ENCODE measurements around the gene DOCK9.

Gene DOCK9

DNA sequence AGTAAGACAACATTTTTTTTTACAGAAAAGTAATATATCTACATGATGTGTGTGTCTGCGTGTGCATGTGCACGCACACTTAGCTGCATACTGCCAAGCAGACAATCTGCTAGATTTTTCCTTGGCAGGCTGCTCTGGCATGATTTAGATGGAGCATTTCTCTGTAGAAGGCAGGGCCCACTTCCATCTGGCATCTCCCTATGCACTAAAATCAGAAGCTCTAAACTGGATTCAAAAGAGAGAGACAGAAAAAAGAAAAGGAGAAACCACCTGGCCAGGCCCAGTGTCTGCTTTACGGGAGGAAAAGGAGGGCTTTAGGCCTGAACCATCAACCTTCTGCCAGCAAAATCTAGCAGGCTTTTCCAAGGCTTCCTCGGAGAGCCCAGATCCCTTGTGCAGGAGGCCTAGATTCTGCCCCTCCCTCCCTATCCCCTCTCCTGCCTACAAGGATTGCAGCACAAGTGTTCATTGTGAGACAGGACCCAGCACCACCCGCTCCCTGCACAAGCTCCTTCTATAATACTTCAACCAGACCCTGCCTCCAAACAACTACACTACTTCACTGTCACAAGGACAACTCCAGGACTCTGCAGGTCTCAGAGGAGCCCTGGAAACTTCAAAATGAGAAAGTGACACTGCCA is 99.3 kb downstream of the DOCK9 start:
- DNase-seq = no peak

DNA sequence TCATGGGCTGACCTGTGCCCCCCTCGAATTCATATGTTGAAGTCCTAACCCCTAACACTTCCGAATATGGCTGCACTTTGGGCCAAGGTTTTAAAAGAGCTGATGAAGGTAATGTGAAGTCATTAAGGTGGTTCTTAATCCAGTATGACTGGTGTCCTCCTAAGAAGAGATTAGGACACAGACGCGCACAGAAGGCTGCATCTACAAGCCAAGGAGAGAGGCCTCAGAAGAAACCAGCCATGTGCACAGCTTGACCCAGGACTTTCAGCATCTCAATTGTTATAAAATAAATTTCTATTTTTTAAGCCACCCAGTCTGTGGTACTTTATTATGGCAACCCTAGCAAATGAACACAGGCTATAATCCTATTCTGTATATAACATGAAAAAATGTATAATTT is 99.9 kb downstream of the DOCK9 start:
- DNase-seq = no peak

DNA sequence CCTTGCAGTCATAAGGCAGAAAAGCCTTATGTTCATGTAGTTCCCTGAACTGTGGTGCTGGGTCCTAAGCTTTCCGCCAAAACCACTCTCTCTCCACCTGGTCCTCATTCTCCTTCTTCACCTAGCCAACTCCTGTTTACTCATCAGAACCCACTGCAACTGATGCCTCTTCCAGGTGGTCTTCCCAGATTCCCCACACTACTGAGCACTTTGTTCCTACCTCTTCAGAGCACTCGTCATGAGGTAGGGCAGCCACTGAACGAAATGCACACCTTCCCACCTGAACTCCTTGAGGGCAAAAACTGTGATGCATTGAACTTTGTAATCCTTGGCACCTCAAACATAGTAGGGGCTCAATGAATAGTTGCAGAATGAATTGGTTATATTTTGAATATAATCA is 100.4 kb downstream of the DOCK9 start:
- DNase-seq = no peak

DNA sequence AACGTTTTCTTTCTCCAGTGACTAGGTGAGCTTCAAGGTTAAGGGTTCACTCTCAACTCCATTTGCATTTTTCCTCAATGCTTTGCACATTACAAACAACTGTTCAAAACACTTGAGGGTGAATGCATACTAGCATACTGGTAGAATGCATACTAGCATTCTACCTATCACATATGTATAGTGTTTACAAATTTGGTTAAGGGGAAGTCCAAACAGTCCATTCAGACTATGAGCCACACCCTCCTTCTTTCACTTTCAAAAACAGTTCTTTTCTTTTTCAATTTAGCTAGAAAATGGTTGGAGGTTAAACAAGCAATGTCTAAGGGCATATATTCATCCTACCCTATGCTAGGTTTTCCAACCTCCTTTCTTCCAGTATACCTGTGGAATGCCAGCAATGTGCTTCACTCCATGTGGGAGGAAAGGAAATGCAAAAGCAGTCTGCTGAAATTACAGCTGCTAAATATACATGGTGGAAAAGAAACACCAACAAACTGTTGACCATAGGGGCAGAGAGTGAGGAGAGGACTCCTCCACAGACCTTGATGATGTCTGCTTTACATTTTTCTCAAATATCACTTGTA is 102.6 kb downstream of the DOCK9 start:
- no peak for DNase-seq

DNA sequence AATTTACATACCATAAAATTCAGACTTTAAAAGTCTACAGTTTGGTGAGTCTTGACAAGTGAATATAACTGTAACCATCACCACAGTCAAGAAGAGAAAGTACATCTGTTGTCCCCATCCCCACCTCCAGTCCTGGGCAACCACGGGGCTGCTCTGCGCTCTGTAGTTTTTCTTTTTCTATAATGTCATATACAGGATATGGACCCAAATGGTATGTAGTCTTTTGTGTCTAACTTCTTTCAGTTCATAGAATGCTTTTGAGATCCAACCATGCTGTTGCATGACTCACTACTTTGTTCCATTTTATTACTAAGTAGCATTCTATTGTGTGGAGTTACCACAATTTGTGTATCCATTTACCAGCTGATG is 103.9 kb downstream of the DOCK9 start:
- no peak for DNase-seq

GRCh38 chr13:98873377-98874028 is 104.4 kb downstream of the DOCK9 start:
- DNase-seq = no peak

DNA sequence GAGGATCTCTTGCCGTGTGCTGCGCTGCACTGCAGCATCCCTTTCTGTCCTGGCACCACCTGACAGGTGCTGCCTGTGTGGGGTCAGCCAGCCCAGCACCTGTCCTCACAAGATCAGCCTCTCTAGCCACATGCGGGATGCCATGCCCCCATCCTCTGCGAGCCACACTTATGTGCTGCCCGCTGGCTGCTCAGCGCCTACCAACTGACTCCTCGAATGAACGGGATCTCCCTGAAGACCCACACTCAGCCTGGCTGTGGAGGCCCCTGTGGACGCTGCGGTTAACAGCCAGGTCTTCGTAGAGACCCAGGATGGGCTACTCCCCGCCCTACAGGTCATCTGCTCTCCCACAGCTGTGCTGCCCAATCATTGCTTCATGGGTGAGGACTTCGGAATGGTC is 106.1 kb downstream of the DOCK9 start:
- no peak for DNase-seq

GRCh38 chr13:98869408-98870090 is 108.3 kb downstream of the DOCK9 start:
- no peak for DNase-seq

- DNase-seq = no peak
These were observed 108.9 kb downstream of the DOCK9 start for GRCh38 chr13:98868932-98869331.

DNA sequence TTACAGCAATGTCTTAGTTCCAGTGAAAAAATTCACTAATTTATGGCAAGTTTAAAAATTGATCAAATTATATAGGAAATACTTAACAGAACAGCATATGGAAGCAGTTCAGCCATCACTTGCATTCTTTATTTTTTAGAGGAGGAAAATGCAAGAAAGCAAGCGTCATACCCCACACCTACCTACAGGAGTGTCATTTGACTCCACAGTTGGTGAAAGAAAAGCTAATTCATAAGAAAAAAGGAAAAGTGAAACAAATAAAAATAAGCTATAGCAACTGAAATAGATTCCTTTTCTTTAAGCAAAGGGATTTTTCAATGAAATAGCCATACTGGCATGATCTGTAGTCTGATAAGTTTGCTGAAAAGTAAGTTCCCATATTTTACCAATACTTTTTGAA is 111.0 kb downstream of the DOCK9 start:
- no peak for DNase-seq

DNA sequence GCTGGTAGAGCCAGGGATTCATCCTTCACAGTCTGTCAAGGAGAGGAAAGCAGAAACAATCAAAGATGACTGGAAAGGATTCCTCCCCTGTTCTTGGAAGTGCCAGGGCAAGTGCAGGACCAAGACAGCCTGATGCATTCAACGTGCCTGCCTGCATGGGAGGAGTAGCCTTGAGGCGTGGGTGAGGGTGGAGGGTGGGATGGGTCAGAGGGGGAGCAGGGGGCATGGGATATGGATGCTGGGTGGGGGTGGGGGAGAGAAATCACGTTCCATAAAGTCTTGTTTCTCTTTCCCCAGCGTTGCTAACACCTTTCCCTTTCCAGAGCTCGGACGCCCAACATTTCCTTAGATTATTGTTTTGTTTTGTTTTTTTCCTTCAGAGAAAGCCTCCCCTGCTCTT is 117.4 kb downstream of the DOCK9 start:
- no peak for DNase-seq

- DNase-seq = no peak
These were observed 119.7 kb downstream of the DOCK9 start for GRCh38 chr13:98858191-98858590.

DNA sequence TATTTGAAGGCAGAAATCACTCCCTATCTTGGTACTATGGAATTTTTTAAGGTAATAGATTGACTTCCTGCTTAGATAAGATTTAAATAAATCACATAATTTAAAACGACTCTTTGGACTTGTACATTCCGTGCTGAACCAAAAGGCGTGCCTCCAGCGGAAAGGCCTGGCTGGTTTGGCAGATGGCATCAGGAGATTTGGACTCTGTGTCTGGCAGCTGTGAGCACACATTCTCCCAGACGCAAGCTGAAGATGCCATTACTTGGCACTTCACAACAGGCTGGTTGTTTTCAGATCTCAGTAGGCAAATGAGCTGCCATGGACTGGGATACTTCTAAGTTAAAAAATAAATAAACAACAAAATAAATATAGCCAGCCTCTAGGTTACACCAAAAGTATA is 120.9 kb downstream of the DOCK9 start:
- DNase-seq = no peak

DNA sequence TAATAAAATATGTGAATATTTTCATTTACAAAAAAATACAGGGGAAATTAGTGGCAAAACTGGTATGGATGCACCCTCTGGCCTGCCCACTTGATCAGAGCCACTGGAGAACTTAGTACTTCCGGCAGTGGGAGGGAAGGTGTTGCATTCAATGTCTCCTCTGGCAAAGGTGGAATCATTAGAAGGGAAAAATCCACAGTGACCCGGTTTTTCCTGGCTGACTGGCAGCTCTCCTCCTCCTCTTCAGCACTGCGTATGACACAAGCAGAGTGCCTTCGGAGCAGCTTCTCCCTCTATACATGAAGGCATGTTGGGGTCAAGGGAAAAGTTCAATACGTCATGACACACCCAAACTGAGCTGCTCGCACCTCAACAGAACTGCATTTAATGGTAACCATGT is 123.4 kb downstream of the DOCK9 start:
- DNase-seq = no peak

DNA sequence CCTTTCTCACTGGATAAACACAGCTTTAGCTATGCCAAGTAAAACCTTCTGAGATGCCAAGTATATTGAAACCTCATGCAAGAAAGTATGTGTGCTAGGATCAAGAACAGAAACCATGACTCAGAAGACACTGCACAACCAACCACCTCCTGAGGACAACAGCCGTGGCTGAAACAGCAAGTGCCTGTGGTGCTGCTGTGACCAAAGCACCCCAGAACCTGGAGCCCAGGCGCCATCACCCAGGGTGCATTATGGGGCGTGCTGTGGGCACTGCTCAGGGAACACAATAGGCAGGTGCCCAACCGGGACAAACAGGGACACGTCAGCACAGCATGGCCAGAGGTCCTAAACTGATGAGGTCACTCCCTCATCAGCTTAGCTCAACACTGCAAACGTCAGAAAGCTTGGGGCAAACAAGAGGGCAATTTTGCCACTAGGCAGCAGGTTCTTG is 124.1 kb downstream of the DOCK9 start:
- peak; percentile 82 for DNase-seq

DNA sequence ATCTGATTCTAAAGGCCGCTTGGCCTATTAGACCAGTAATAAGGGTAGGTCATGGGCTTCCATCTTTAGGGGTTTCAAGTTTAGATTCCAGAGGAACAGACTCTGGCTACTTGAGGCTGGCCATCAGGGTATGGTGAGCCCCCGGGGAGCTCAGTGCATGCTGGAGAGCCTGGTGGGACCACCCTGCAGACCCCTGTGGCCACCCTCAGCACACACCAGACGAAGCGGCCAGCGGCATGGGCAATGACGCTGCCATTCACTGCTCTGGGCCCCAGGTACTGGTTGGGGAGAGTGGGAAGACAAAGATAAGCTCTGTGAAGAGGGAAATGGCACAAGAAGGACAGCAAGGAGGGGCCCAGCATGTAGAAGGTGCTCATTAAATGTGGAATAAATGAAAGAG is 126.6 kb downstream of the DOCK9 start:
- no peak for DNase-seq

DNA sequence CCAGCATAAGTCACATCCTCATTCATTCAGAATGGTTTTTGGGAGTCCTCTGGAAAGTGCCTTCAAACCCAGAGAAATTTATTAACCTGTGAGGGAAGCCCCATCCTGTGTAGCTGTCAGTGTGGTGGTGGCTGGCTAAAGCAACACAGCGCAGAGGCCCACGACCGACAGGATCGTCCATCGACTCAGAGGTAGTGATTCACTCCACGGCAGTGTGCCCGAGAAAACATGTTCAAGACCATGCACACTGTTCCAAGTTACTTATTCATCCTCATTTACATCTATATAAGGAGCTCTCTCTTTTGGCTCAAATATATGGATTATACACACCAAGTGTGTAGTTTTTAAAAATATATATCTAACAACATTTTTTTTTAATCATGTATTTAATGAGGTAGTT is 129.1 kb downstream of the DOCK9 start:
- no peak for DNase-seq

DNA sequence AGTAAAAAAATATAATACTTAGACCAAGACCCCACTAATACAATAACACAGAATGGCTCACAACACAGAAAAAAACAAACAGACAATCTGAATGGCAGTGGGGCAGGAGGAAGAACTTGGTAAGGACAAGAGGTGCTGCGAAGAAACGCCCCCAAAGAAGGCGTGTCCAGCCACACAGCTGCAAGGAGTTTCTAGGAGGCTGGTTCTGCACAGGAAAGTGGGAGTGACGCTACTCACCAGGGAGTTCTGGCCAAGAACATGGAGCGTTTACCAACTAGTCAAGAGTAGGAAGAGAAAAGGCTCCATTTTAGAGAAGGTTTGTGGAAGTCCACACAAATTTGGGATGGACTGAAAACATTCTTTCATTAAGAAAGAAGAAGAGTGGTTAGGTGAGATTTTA is 130.1 kb downstream of the DOCK9 start:
- DNase-seq = no peak

GRCh38 chr13:98846986-98847385 is 130.9 kb downstream of the DOCK9 start:
- DNase-seq = no peak

DNA sequence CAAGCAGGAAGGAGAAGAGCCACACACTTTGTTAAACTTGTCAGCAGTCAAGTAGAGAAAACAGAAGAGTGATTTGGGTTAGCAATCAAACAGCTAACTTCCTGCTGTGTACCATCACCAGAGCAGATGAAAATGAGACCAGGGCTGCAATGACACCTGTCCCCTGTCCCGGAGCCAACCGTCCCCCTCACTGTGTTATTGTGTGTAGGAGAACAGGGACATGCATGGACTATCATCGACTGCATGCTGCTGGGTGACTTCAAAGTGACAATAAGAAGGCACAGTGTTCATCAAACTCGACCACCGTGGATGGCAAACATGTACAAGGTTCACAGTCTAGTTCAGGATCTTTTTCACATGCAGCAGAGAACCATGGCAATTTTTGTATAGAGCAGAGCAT is 131.3 kb downstream of the DOCK9 start:
- DNase-seq = no peak

GRCh38 chr13:98845742-98846141 is 132.1 kb downstream of the DOCK9 start:
- DNase-seq = no peak

GRCh38 chr13:98844021-98844420 is 133.8 kb downstream of the DOCK9 start:
- DNase-seq = no peak

DNA sequence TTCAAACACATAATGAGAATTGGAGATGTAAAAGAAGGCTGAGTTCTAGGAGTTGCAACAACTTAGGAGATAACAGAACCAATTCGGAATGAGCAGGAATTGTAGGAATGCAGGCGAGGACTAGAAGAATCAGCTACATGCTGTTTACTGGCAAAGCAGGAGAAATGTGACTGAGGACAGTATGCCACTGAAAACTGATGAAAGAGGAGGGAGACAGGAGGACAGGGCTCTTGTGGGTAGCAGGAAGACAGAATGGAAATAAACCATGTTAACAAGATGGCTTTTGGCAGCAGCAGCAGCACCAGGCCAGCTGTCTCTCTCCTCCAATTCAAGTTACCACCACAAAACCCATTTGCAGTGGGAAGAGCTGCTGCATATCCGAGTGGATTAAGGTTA is 134.4 kb downstream of the DOCK9 start:
- no peak for DNase-seq

GRCh38 chr13:98842858-98843481 is 134.9 kb downstream of the DOCK9 start:
- peak; percentile 82 for DNase-seq

All from stimulated activated CD4-positive, alpha-beta T cell treated with anti-CD3 and anti-CD28 coated beads, Interleukin-15, amount 100 ng/mL, for 24 hours (primary cell).